Choroid plexus epithelial cell (primary cell): ENCODE measurements around the gene C8A.

Experiments used
- DNase-seq: peaks from one replicate; pipeline ENCODE4 v3.0.0-alpha.2; 2010; ENCODE audit warnings: low read depth
- H3K4me3 ChIP-seq: 2 replicates; pipeline ENCODE4 v1.5.1; 2011; ENCODE audit warnings: low read depth, mild to moderate bottlenecking, control low read depth, low read length, moderate library complexity
- TF ChIP-seq, protein P1 (sequence below): conservative IDR thresholded peaks from 2 replicates; pipeline ENCODE4 v1.5.1; 2011; ENCODE audit warnings: low read depth, mild to moderate bottlenecking, control low read depth, inconsistent platforms, low read length, moderate library complexity

C8A gene

DNA sequence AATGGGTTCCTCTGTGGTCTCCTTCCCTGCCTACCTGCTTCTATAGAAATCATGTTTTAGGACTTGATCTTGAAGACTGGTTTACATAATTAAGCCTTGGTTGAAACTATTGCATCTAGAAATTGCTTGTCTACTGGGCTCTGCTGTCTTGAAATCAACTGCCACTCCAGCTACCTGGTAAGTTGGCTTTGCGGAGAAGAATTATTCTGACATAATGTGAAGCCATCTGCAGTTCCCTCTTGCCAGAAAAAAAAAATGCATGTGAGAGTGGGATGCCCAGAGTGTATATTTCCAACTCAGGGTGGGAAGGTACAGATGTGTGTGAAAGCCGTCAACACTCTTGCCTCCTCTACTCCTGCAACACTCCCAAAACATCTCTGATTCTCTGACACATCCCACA lies 84.0 kb downstream of the C8A start:
- H3K4me3 ChIP-seq, result no peak overlapping the region
- TF ChIP-seq, protein P1, sequence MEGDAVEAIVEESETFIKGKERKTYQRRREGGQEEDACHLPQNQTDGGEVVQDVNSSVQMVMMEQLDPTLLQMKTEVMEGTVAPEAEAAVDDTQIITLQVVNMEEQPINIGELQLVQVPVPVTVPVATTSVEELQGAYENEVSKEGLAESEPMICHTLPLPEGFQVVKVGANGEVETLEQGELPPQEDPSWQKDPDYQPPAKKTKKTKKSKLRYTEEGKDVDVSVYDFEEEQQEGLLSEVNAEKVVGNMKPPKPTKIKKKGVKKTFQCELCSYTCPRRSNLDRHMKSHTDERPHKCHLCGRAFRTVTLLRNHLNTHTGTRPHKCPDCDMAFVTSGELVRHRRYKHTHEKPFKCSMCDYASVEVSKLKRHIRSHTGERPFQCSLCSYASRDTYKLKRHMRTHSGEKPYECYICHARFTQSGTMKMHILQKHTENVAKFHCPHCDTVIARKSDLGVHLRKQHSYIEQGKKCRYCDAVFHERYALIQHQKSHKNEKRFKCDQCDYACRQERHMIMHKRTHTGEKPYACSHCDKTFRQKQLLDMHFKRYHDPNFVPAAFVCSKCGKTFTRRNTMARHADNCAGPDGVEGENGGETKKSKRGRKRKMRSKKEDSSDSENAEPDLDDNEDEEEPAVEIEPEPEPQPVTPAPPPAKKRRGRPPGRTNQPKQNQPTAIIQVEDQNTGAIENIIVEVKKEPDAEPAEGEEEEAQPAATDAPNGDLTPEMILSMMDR, result no peak
- DNase-seq, result no peak

DNA sequence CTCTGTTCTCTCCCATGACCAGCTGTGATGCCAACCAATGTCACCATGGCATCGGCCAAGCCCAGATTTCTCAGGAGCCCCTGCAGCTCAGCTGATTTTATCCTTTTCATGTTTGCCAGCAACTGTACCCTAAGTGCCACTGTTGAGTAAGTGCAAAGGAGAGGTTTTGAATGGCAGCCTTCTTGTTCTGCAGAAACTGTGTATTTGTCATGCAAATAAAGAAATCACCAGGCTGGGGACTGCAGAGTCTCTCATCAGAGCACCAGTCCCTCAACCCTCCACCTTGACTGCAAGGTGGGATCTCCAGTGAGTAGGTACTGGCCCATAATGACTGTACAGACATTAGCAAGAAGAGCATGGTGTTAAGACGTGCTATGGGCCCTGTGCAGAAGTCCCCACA lies 84.6 kb downstream of the C8A start:
- DNase-seq, result no peak
- H3K4me3 ChIP-seq, result no peak overlapping the region
- TF ChIP-seq, protein P1, result no peak

DNA sequence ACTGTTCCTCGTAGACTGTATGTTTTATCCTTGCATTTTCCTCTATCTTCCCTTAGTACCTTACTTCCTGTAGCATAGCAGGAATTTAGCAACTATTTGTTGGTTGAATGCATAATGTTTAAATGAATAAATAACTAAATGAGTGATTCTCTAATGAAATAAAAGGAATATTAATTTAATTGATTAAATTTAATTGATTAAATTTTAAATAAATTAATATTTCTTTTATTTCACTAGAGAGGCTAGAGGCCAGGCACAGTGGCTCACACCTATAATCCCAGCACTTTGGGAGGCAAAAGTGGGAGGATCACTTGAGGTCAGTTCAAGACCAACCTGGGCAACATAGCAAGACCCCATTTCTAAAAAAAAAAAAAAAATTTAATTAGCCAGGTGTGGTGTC lies 85.4 kb downstream of the C8A start:
- no peak overlapping the region for H3K4me3 ChIP-seq
- TF ChIP-seq, protein P1, result no peak
- DNase-seq, result no peak

- no peak for DNase-seq
- TF ChIP-seq, protein P1, result no peak
These were observed 93.9 kb downstream of the C8A start for GRCh38 chr1:56948403-56949023.

DNA sequence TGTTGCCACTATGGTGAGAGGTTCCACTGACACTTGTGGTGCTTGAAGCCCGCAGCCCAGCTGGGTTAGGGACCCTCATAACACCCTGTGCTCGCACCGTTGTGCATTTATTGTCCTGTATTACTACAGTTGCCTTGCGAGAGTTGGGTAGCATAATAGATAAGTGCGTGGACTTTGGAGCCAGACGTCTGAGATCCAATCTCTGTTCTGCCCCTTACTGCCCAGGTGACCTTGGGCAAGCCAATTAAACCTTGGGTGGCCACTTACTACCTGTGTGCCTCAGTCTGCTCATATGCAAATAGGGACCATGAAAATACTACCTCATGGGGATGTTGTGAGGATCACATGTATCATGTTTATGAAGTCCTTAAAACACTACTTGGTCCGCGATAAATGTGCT lies 97.9 kb downstream of the C8A start:
- TF ChIP-seq, protein P1, result no peak
- no peak overlapping the region for H3K4me3 ChIP-seq
- no peak for DNase-seq

More at GRCh38 chr1:56948403-56949023, 93.9 kb downstream of the C8A start:
- H3K4me3 ChIP-seq, result no peak overlapping the region

DNA sequence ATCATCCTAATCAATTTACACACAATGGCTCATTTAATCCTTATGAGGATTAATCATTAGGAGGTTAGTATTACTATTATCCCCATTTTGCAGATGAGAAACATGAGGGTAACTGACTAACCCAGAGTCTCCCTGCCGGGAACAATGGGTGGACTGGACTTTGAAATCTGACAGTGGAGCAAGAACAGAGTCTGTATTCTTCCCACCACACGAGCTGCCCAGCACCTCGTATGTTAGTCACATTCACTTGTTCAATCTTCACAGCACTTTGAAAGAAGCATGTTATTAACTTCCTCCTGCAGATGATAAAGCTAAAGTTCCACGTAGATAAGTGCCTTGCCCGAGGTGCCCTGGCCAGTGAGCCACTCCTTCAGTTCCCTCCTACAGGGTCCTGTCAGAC lies 98.8 kb downstream of the C8A start:
- no peak for DNase-seq
- TF ChIP-seq, protein P1, result no peak
- H3K4me3 ChIP-seq, result no peak overlapping the region

GRCh38 chr1:56954664-56955063 lies 100.1 kb downstream of the C8A start:
- TF ChIP-seq, protein P1, result no peak
- no peak for DNase-seq
- no peak overlapping the region for H3K4me3 ChIP-seq
